Omental fat pad (tissue), 4 donors: ENCODE measurements around the gene YAF2. TPM values are rescaled to one million over a fixed set of nuclear protein-coding genes. Genes with fewer than 3 reads are reported as not detected.

Source experiments
- ATAC-seq: fragments of 150-250 bp; one replicate; pipeline ENCODE4 v1.9.1; 2016; ENCODE audit warnings: mild to moderate bottlenecking, moderate library complexity; ENCODE audit not compliant: low FRiP score
- DNase-seq: peaks from one replicate; pipeline ENCODE4 v3.0.0-alpha.2; 2019; ENCODE audit warnings: low spot score
- CTCF ChIP-seq, 3 donors: fragments of 450-650 bp; IDR thresholded peaks; one replicate each; pipeline ENCODE4 v1.5.1; 2016 to 2017; ENCODE audit warnings: antibody characterized with exemption in 3 of 3, mild to moderate bottlenecking in 3 of 3, moderate library complexity in 2 of 3
- total RNA-seq, 4 donors: library from RNA; depleted of rRNA; stranded (reverse); fragments of >200 nt; gene quantifications; one replicate each; pipeline ENCODE4 v1.1.0, GENCODE V29; 2016

Gene YAF2
- total RNA-seq, 4 donors from 2014 or later: 23.8 to 64.2 (median 27.8) TPM

DNA sequence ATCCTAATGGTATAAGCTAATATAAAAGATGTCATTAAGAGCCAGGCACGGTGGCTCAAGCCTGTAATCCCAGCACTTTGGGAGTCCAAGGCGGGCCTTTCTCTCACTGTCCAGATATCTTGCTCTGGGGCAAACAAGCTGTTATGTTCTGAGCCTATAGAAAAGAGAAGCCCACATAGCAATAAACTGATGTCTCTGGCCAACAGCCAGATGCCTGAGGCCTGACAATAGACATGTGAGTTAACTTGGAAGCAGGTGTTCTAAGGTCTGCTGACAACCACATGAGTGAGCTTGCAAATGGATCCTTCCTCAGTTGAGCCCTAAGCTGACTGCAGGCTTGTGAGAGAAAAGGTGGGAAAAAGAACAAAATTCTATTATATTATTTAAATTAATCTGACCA, 25.0 kb downstream of the YAF2 start:
- no peak for TF ChIP-seq CTCF (IDR thresholded peaks at IDR 0.05)
- DNase-seq (no peak), ATAC-seq (no peak)

DNA sequence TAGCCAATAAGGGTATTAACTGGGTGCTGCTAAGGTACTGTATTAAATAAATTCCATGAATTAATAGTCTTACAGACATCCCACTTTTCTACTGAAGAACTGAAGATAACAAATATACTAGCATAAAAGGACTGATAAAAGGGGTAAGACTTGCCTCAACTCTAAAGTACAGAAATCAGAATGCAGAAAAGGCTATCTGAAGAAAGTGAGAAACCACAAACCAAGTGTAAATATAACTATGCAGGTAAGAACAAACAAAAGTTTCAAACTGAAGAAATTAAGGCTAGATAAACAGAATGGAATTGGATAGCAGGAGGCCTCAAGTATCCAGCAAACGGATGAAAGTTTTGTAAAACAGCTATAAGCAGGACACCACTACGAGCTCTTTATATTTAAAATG, 29.5 kb downstream of the YAF2 start:
- no peak for ATAC-seq
- no peak for DNase-seq
- no peak for TF ChIP-seq CTCF (IDR thresholded peaks at IDR 0.05)

DNA sequence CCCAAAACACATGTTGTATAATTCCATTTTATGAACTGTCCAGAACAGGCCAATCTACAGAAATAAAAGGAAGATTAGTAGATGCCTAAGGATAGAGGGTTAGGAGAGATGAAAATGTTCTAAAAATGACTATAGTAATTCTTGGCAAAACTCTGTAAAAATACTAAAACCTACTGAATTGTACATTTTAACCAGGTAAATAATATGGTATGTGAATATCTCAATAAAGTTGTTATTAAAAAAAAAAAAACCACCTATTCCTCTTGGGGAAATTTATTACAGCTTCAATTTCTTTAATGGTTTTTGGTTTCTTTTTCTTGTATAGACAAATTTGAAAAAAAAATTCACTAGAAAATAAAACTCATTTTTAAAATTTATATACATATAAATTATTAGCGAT, 33.2 kb downstream of the YAF2 start:
- TF ChIP-seq CTCF (IDR thresholded peaks at IDR 0.05): no peak
- ATAC-seq (no peak), DNase-seq (no peak)

GRCh38 chr12:42204362-42204761, 33.7 kb downstream of the YAF2 start:
- ATAC-seq (no peak), DNase-seq (no peak)
- no peak for TF ChIP-seq CTCF (IDR thresholded peaks at IDR 0.05)

- no peak for TF ChIP-seq CTCF (IDR thresholded peaks at IDR 0.05)
- no peak for DNase-seq
- no peak for ATAC-seq
These were observed 37.0 kb downstream of the YAF2 start for GRCh38 chr12:42201063-42201462.

GRCh38 chr12:42199007-42199406, 39.0 kb downstream of the YAF2 start:
- ATAC-seq (no peak), DNase-seq (no peak)
- TF ChIP-seq CTCF (IDR thresholded peaks at IDR 0.05): no peak

DNA sequence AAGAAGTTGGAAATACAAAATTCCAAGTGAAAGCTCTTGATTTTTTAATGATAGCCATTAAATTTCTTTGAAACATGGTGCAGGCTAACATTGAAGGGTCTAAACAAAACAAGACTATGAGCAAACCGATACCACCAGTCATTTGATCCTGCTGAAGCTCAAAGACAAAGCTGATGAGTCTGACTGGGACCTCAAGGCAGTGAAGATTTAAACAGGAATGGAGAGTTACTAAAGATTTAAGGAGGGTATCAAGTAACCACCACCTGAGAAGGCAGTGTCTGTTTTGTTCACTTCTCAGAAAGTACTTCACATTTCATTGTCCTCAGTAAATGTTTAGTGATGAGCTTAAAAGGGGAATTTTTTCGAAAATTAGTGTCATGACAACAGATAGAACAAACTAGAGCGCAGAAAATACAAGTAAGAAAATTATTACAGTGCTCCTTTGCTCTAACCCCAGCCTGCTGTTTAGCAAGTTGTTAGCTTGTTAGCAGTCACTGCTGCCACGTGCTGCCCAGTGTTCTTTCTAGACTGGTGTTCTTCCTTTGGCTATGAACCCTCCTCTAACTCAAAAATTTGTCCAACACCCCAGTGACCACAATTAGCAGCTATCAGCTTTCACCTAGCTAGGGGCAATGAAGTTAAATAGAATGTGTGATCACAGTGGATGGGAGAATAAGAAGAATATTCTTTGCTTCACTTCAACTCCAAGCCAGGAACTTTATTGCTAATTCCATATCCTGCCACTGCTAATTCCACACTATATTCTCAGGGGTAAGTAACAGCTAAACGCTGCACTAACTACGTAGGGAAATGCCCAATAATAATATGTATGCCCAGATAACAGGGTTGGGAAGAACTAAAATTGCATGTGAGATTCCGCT, 41.1 kb downstream of the YAF2 start:
- ATAC-seq (no peak), DNase-seq (no peak)
- no peak for TF ChIP-seq CTCF (IDR thresholded peaks at IDR 0.05)
